IPS-15b (cell line): Measurements from ENCODE around the gene HOXB7.

ENCODE experiments used
- H3K27me3 ChIP-seq: one replicate; pipeline ENCODE4 v1.6.1; 2013; ENCODE audit warnings: low read length; ENCODE audit not compliant: control insufficient read depth, insufficient read depth
- H3K36me3 ChIP-seq: one replicate; pipeline ENCODE4 v1.6.1; 2013; ENCODE audit warnings: low read length; ENCODE audit not compliant: control insufficient read depth, insufficient read depth
- H3K4me1 ChIP-seq: one replicate; pipeline ENCODE4 v1.6.1; 2013; ENCODE audit warnings: mild to moderate bottlenecking, low read length; ENCODE audit not compliant: control insufficient read depth, insufficient read depth
- H3K4me3 ChIP-seq: one replicate; pipeline ENCODE4 v1.5.1; 2013; ENCODE audit warnings: low read depth, low read length
- H3K9ac ChIP-seq: one replicate; pipeline ENCODE4 v1.6.1; 2013; ENCODE audit warnings: low read depth, mild to moderate bottlenecking, low read length
- H3K9me3 ChIP-seq: one replicate; pipeline ENCODE4 v1.6.1; 2013; ENCODE audit warnings: mild to moderate bottlenecking, low read length; ENCODE audit not compliant: control insufficient read depth, insufficient read depth

HOXB7 gene

DNA sequence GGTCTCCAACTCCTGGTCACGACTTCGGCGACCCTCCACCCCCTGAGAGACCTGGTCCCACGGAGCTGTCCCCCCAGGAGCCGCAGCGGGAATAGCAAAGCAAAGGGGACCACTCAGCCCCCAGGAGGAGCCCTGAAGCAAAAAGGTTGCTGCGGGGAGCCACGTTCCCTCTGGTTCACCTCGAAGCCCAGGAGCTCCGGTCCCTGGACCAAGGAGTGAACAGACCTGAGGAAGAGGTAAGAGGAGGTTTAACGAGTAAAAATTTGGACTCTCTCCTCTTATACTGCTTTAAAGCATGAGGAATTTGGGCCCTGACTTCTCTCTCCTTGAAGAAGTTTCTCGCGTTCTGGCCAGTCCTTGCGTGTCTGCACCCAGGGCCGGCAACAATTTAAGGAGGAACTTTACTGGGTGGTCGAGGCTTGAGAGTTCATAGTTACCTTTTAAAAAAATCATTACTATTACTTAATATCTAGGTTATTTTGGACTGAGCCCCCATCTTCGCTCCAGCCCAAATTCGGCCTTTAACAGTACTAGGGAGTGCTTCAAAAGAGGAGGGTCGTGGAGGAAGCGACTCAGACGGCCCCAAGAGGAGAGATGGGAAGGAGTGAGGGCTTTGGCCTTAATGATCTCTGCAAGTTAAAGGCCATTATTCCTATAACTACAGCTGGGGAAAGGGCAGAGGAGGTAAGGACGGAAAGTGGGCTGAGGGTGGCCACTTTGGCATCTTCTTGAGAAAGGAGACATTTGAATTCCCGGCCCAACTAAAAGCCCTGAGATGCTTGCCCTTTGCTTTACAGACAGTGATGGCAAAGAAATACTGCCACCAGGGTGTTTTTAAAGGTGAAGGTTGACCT is 32.3 kb upstream of the HOXB7 start:
- H3K4me1 ChIP-seq: no peaks in the 10 kb centered on the region
- H3K9ac ChIP-seq: no peak overlapping the region
- peaks cover 98% of the 10 kb centered on the region for H3K27me3 ChIP-seq
- H3K9me3 ChIP-seq: no peaks in the 10 kb centered on the region
- no peaks in the 10 kb centered on the region for H3K36me3 ChIP-seq
- peak overlapping the region; percentile 30 for H3K4me3 ChIP-seq

DNA sequence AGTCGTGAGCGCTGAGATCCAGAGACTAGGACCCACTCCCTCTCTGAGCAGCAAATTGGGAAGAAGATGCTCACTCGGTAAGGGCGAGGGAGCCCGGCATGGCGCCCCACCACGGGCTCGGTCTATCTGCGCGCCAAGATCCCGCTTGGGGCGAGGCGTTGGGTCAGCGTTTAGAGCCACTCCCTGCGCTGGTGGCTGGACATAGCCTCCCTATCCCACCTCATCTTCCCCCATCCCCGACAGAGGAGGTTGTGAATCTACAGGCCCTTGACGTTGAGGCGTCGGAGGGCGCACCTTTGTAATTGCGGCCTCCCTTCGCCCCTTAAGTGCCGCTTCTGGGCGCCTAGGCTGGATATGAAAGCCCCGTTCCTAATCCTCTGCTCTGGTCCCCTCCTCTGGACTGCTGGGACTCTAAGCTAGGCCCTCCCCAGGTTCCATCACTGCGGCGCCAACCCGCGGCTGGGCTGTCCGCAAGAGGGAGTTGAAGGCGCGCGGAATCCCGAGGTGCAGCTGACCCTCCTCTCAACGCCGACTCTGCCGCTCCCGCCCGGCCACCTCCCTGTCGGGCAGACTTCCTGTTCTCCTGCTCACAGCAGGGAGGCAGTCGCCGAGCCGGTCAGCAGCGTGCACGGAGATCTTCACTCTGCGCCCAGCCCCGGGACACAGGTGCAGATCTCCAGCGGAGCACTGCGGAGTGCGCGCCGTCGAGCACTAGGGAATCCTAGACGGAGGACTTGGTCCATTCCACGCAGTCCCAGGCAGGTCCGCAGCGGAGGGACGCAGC is 31.4 kb upstream of the HOXB7 start:
- H3K27me3 ChIP-seq: peaks cover 98% of the 10 kb centered on the region
- H3K9ac ChIP-seq: no peak overlapping the region
- H3K4me1 ChIP-seq: no peaks in the 10 kb centered on the region
- no peaks in the 10 kb centered on the region for H3K36me3 ChIP-seq
- H3K9me3 ChIP-seq: no peaks in the 10 kb centered on the region
- peak overlapping the region; percentile 30 for H3K4me3 ChIP-seq

DNA sequence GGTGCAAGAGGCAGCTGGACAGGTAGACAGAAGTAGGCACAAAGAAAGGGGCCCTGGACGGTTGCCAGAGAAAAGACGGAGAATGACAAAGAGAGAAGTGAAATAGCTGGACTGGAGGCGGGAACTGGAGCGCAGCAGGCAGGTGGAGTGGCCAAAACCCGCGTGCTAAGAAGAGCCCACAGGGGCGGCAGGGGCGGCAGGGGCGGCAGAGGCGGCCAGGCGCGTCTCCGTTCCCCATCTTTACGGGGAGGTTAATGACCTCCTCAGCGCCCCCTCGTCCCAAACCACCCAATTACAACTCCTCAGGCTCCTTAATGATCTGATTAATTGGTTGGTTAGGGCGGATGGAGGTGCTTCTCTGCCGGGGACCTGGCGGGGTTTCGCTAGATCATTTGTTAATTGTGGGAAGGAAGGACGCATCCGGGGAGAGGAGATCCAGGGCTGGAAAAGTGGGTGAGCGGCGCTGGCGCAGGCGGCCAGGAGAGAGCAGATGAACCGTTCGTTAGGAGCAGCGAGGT is 30.8 kb upstream of the HOXB7 start:
- peak overlapping the region; percentile 28 for H3K4me3 ChIP-seq
- H3K4me1 ChIP-seq: no peaks in the 10 kb centered on the region
- H3K27me3 ChIP-seq: peaks cover 100% of the 10 kb centered on the region
- H3K9ac ChIP-seq: no peak overlapping the region
- H3K36me3 ChIP-seq: no peaks in the 10 kb centered on the region
- no peaks in the 10 kb centered on the region for H3K9me3 ChIP-seq

DNA sequence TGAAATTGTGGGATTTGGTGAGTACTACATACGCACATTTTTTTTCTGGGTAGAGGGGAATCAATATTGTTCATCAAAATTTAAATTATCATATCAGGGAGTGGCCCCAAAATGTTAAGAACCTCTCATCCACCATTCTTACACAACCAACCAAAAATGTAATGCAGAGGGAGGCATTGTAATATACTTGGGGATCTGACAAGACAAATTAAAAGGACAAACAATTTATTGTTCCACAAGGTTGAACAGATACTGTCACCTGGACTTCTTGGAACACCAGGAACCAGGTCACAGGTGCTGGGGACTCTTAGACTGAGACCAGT is 30.0 kb upstream of the HOXB7 start:
- Histone ChIP-seq H3K9ac (no peak overlapping the region), H3K9me3 (no peaks in the 10 kb centered on the region), H3K4me1 (no peaks in the 10 kb centered on the region), H3K4me3 (peak overlapping the region; percentile 31), H3K36me3 (no peaks in the 10 kb centered on the region), H3K27me3 (peaks cover 99% of the 10 kb centered on the region)

DNA sequence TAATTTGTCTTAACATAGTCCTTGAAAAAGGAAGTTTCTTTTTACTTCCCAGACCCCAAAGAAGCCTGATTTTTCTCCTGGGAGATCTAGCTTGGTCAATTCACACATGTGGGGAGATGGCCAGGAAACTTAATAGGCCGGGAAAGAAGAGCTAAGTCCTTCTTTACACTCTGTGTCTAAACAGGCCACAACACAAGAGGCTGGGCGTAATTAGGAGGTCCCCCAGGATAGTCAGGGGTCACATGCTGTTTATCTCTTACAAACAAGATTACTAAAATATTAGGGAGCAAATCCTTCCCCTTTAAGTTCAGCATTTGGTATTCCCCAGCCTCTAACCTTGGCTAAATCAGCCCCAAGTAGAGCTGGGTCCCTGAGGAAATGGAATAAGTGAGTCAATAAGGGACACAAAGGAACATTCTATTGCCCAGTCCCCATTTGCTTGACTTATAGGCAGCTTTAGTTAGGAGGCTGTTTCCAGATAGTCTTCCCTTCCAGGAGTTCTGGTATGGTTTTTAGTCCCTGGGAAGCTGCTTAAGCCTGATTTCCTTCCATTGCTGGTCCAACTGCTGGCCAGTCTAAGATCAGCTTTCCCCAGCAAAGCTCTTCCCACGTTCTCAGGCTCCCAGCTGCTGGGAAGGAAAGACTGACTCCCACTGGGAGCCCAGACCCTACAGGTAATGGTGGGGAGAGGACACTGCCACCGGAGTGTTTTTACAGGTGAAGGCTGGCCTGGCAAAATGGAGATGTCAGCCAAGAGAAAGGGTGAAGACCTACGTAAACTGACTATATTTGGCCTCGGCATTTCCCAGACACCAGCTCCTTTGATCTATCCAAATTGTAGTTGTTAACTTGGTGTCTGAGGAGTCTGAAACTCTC is 29.4 kb upstream of the HOXB7 start:
- Histone ChIP-seq H3K9me3 (no peaks in the 10 kb centered on the region), H3K4me3 (no peak overlapping the region), H3K4me1 (no peaks in the 10 kb centered on the region), H3K27me3 (peaks cover 99% of the 10 kb centered on the region), H3K36me3 (no peaks in the 10 kb centered on the region), H3K9ac (no peak overlapping the region)

DNA sequence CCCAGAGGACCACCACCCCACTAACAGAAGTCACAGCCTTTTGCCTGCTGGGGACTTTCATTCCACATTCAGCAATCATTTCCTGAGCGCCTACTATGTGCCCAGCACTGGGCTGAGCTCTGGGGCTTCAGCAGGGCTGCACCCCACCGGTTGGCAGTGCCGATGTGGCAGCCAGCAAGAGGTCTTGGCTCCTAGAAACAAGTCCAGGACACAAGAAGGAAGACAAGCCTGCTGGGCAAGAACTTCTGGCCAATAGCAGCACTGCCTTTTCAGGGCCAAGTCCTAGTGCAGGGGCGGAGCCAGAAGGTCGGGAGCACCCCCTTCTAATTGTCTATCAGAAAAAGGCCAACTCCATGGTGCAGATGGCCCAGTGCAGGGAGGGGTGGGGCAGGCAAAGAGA is 28.3 kb upstream of the HOXB7 start:
- no peaks in the 10 kb centered on the region for H3K36me3 ChIP-seq
- peak overlapping the region; percentile 26 for H3K4me3 ChIP-seq
- no peaks in the 10 kb centered on the region for H3K4me1 ChIP-seq
- H3K9ac ChIP-seq: no peak overlapping the region
- H3K27me3 ChIP-seq: peaks cover 99% of the 10 kb centered on the region
- H3K9me3 ChIP-seq: no peaks in the 10 kb centered on the region

DNA sequence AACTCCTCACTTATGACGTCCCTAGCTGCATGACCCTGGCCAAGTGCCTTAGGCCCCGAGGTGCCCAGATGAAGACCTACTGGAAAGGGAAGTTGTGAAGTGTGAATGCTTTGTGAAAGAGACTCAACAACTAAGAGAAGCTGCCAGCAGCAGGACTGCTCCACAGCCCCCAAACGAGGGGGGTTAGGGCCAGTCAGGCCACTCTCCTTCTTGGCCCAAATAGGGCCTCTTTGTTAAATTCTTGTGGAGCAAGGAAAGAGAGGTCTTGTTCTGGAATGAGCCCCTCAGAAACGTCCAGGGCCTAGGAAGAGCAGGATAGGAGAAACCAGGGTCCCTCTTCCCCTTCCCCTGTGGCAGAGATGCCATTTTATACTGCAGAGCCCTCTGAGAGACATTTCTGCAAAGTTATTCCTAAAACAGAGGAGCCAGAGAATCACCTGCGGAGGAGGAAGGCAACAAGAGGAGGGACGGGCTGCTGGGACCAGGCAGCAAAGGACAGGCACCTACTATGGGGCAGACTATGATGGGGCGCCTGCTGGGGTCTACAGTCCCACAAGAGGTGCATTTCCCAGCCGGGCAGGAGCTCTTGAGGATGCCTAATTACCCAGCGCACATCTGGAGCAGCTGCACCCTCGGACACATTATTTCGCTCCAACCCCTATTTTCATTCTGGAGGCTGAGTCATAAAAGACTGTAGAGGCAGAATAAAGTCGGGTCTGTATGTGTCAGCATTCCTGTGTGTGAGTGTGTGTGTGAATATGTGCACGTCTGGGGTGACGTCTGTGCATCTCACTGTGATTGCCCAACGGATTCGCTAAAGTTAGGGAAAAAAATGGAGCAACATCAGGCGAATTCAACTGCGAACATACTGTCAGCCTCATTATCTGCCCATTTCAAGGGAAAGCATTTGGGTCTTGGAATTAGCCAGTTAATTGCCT is 26.8 kb upstream of the HOXB7 start:
- Histone ChIP-seq H3K4me3 (peak overlapping the region; percentile 27), H3K4me1 (no peaks in the 10 kb centered on the region), H3K36me3 (no peaks in the 10 kb centered on the region), H3K9me3 (no peaks in the 10 kb centered on the region), H3K9ac (no peak overlapping the region), H3K27me3 (peaks cover 99% of the 10 kb centered on the region)

DNA sequence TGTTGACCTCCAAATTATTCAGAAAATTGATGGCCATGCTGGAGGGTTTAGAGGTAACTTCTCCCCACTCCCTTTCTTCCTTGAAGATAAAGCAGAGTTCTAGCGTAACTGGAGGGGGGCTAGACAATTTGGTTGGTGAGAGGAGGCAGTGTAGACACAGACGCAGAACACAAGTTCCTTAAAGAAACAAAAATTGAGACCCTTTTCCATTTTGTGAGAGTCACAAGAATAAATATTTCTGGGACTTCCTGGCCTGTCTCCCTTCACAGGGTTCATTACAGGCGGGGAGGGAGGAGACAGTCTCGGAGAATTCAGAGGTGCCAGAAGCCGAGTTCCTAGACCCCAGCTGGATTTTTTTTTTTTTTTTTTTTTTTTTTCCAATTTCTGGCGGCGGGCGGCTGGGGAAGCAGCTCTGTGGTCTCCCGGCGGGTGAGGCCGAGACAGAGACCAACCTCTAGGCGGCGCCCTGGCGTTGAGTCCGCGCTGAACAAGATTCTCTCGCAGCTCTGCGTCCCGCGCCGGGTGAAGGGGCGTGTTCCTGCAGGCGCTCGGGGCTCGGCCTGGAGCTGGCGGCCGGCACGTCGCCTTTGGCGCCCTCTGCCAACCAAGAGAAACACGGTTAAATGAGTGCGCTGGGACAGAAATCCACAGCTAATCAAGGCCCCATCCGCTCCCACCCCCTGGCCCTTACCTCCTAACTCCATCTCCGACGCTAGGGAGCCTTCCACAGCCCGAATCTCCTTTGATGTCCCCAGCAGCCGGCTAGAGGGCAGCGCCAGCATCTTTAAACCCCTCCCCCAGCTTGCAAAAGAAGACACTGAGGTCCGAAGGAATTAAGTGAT is 25.6 kb upstream of the HOXB7 start:
- Histone ChIP-seq H3K4me1 (no peaks in the 10 kb centered on the region), H3K9ac (no peak overlapping the region), H3K4me3 (no peak overlapping the region), H3K9me3 (no peaks in the 10 kb centered on the region), H3K27me3 (peaks cover 99% of the 10 kb centered on the region), H3K36me3 (no peaks in the 10 kb centered on the region)

DNA sequence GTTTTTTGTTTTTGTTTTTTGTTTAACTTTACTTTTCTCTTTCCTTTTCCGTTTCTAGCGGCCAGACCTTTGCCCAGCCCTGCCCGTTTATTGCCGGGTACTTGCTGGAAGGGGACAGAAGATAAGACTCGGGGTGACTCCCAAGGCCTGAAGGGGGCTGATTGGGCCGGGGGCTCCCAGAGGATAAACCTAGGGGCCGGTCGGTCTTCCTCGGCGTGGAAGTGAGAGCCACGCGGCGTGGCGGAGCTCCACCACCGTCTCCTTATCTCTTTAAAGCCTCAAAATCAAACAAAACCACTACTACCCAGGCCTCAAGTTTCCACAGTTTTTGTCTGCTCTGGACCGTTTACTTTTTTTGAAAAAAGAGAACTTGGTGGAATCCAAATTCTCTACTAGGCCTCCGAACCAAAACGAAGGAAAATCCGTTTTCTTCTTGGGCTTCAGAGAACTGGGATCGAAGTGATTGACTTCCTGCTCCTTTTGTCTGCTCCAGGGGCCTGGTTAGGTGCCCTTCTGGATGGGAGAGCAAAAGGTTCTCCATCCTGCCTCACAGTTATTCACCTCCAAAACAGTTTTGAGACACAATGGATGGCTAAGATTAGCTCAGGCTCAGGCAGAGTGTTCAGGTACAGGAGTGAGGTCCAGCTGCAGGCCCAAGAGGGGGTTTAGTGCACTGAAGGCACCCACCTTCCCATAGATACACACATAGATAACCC is 23.8 kb upstream of the HOXB7 start:
- peaks cover 99% of the 10 kb centered on the region for H3K27me3 ChIP-seq
- H3K9me3 ChIP-seq: no peaks in the 10 kb centered on the region
- no peak overlapping the region for H3K4me3 ChIP-seq
- no peak overlapping the region for H3K9ac ChIP-seq
- no peaks in the 10 kb centered on the region for H3K36me3 ChIP-seq
- no peaks in the 10 kb centered on the region for H3K4me1 ChIP-seq

DNA sequence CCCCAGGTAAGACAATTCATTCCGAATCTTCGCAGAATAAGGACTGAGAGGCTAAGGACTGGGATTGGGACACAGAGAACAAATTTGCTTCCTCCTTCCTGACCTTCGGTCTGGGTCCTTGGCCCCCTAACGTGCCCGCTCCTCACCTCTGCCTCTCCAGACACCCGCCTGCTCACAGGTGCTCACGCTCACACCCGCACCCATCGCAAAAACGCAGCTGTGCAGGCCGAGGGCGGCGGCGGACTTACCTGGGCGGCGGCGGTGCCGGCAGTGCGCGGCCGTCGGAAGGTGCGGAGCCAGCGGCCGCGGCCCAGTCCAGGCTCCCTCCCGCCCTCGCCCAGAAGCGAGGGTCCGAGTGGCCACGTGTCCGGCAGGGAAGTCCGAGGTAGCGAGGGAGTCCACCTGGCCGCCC is 22.5 kb upstream of the HOXB7 start:
- H3K36me3 ChIP-seq: no peaks in the 10 kb centered on the region
- H3K9me3 ChIP-seq: no peaks in the 10 kb centered on the region
- H3K9ac ChIP-seq: no peak overlapping the region
- peak overlapping the region; percentile 20 for H3K4me3 ChIP-seq
- no peaks in the 10 kb centered on the region for H3K4me1 ChIP-seq
- peaks cover 99% of the 10 kb centered on the region for H3K27me3 ChIP-seq
